Trophoblast cell (in vitro differentiated cells and primary cell): Measurements from ENCODE around the gene MAPK14.
A peak's percentile ranks its signal among the peaks of the same experiment; 100 is the strongest.

Experiments
- DNase-seq, 2 donors: peaks; one replicate each; pipeline ENCODE4 v3.0.0-alpha.2; 2016
- H2AFZ ChIP-seq: 2 replicates; pipeline ENCODE4 v1.6.1; 2013; ENCODE audit warnings: low read length, moderate library complexity, mild to moderate bottlenecking; ENCODE audit not compliant: insufficient read depth, poor library complexity
- H2AK5ac ChIP-seq: 2 replicates; pipeline ENCODE4 v1.6.1; 2013; ENCODE audit warnings: mild to moderate bottlenecking, low read length
- H2BK120ac ChIP-seq: 2 replicates; pipeline ENCODE4 v1.6.1; 2013; ENCODE audit warnings: low read length, mild to moderate bottlenecking, moderate library complexity; ENCODE audit not compliant: insufficient read depth, poor library complexity
- H2BK12ac ChIP-seq: 2 replicates; pipeline ENCODE4 v1.6.1; 2013; ENCODE audit warnings: mild to moderate bottlenecking, low read length, moderate library complexity
- H2BK5ac ChIP-seq: 2 replicates; pipeline ENCODE4 v1.6.1; 2013; ENCODE audit warnings: low read length, low read depth, moderate library complexity, mild to moderate bottlenecking; ENCODE audit not compliant: poor library complexity
- H3K14ac ChIP-seq: 2 replicates; pipeline ENCODE4 v1.6.1; 2013; ENCODE audit warnings: mild to moderate bottlenecking, low read length
- H3K18ac ChIP-seq: 2 replicates; pipeline ENCODE4 v1.6.1; 2013; ENCODE audit warnings: mild to moderate bottlenecking, low read length
- H3K23ac ChIP-seq: 2 replicates; pipeline ENCODE4 v1.6.1; 2013; ENCODE audit warnings: low read length
- H3K27ac ChIP-seq: 2 replicates; pipeline ENCODE4 v1.5.1; 2013; ENCODE audit warnings: low read depth, mild to moderate bottlenecking, inconsistent platforms, low read length, moderate library complexity
- H3K27me3 ChIP-seq: 2 replicates; pipeline ENCODE4 v1.6.1; 2013; ENCODE audit warnings: inconsistent platforms, mild to moderate bottlenecking, low read length, moderate library complexity; ENCODE audit not compliant: insufficient read depth
- H3K36me3 ChIP-seq, 2 experiments: 1 replicate in 1 of 2; 2 replicates in 1 of 2; pipeline ENCODE4 v1.6.1; 2013; ENCODE audit warnings: low read length in 2 of 2, mild to moderate bottlenecking in 2 of 2, moderate library complexity in 1 of 2; ENCODE audit not compliant: insufficient read depth in 2 of 2, control insufficient read depth in 1 of 2
- H3K4ac ChIP-seq: 2 replicates; pipeline ENCODE4 v1.6.1; 2013; ENCODE audit warnings: low read depth, mild to moderate bottlenecking, low read length, moderate library complexity
- H3K4me1 ChIP-seq, 2 experiments: 1 replicate in 1 of 2; 2 replicates in 1 of 2; pipeline ENCODE4 v1.6.1; 2013; ENCODE audit warnings: low read length in 2 of 2, mild to moderate bottlenecking in 2 of 2, moderate library complexity in 1 of 2; ENCODE audit not compliant: insufficient read depth in 2 of 2, control insufficient read depth in 1 of 2
- H3K4me2 ChIP-seq: 2 replicates; pipeline ENCODE4 v1.6.1; 2013; ENCODE audit warnings: inconsistent platforms, mild to moderate bottlenecking, low read length, moderate library complexity
- H3K4me3 ChIP-seq: 2 replicates; pipeline ENCODE4 v1.5.1; 2013; ENCODE audit warnings: mild to moderate bottlenecking, low read depth, low read length, inconsistent platforms
- H3K79me1 ChIP-seq: one replicate; pipeline ENCODE4 v1.6.1; 2013; ENCODE audit warnings: low read length
- H3K79me2 ChIP-seq: 2 replicates; pipeline ENCODE4 v1.6.1; 2013; ENCODE audit warnings: low read length, mild to moderate bottlenecking; ENCODE audit not compliant: control insufficient read depth, insufficient read depth, poor library complexity
- H3K9ac ChIP-seq: 2 replicates; pipeline ENCODE4 v1.6.1; 2013; ENCODE audit warnings: mild to moderate bottlenecking, low read length
- H3K9me3 ChIP-seq: 2 replicates; pipeline ENCODE4 v1.6.1; 2013; ENCODE audit warnings: low read depth, mild to moderate bottlenecking, control low read depth, inconsistent platforms, low read length; ENCODE audit not compliant: insufficient read depth
- H4K12ac ChIP-seq: 2 replicates; pipeline ENCODE4 v1.6.1; 2013; ENCODE audit warnings: low read depth, mild to moderate bottlenecking, low read length, moderate library complexity
- H4K8ac ChIP-seq: 2 replicates; pipeline ENCODE4 v1.6.1; 2013; ENCODE audit warnings: low read depth, mild to moderate bottlenecking, low read length, moderate library complexity
- H4K91ac ChIP-seq: one replicate; pipeline ENCODE4 v1.6.1; 2013; ENCODE audit warnings: low read depth, mild to moderate bottlenecking, low read length, moderate library complexity
- WGBS: extraction: QIAGEN DNeasy Blood & Tissue Kit; methylation state at CpG from one replicate; pipeline ENCODE4 v1.1.7; 2013; ENCODE audit warnings: missing lambda C conversion rate; ENCODE audit not compliant: insufficient read length, insufficient coverage; ENCODE audit errors: extremely low coverage; 5-methylcytosine and 5-hydroxymethylcytosine counted together

Gene MAPK14

GRCh38 chr6:36063318-36064060 lies 35.9 kb downstream of the MAPK14 start:
- H3K79me2 ChIP-seq, result no peaks in the 10 kb centered on the region
- no peak overlapping the region for H3K4me3 ChIP-seq
- no peak overlapping the region for H2BK120ac ChIP-seq
- no peaks in the 10 kb centered on the region for H3K79me1 ChIP-seq
- peak; percentile 93 to 96 for DNase-seq
- WGBS, result no CpG with 5 or more reads among the region's 4 CpGs
- H2AFZ ChIP-seq, result no peak overlapping the region
- no peak overlapping the region for H4K91ac ChIP-seq
- peaks cover 1 to 5% of the 10 kb centered on the region in 2 experiments for H3K36me3 ChIP-seq
- H3K27me3 ChIP-seq, result no peaks in the 10 kb centered on the region
- H3K18ac ChIP-seq, result no peak overlapping the region
- no peak overlapping the region for H3K27ac ChIP-seq
- no peak overlapping the region for H4K8ac ChIP-seq
- H3K9ac ChIP-seq, result no peak overlapping the region
- no peak overlapping the region for H2BK12ac ChIP-seq
- H3K4me2 ChIP-seq, result no peak overlapping the region
- H2AK5ac ChIP-seq, result no peak overlapping the region
- peaks cover 5% of the 10 kb centered on the region in 2 experiments for H3K4me1 ChIP-seq
- H3K23ac ChIP-seq, result no peak overlapping the region
- H3K14ac ChIP-seq, result no peak overlapping the region
- no peak overlapping the region for H4K12ac ChIP-seq
- no peak overlapping the region for H3K4ac ChIP-seq
- H3K9me3 ChIP-seq, result no peaks in the 10 kb centered on the region
- no peak overlapping the region for H2BK5ac ChIP-seq

- Histone ChIP-seq H2AFZ (no peak overlapping the region), H2AK5ac (no peak overlapping the region), H3K27me3 (no peaks in the 10 kb centered on the region), H3K4me2 (no peak overlapping the region), H4K12ac (no peak overlapping the region), H3K23ac (no peak overlapping the region), H3K79me1 (no peaks in the 10 kb centered on the region), H4K91ac (no peak overlapping the region), H2BK120ac (no peak overlapping the region), H3K36me3 (peaks cover under 1 to 1% of the 10 kb centered on the region in 2 experiments), H3K4me3 (no peak overlapping the region), H3K27ac (no peak overlapping the region), H3K14ac (no peak overlapping the region), H4K8ac (no peak overlapping the region), H3K9ac (no peak overlapping the region), H3K18ac (no peak overlapping the region), H2BK12ac (no peak overlapping the region), H3K9me3 (no peaks in the 10 kb centered on the region), H2BK5ac (no peak overlapping the region), H3K79me2 (no peaks in the 10 kb centered on the region), H3K4ac (no peak overlapping the region), H3K4me1 (peaks cover 5% of the 10 kb centered on the region in 2 experiments)
- peak in 1 of 2 donors; percentile 42 for DNase-seq
- no CpG with 5 or more reads among the region's 3 CpGs for WGBS
Observed at GRCh38 chr6:36064770-36065396, 37.3 kb downstream of the MAPK14 start.

GRCh38 chr6:36065916-36066315 lies 38.3 kb downstream of the MAPK14 start:
- no peak overlapping the region for H2BK5ac ChIP-seq
- no peak overlapping the region for H3K4me3 ChIP-seq
- H3K18ac ChIP-seq, result no peak overlapping the region
- H4K12ac ChIP-seq, result no peak overlapping the region
- H3K36me3 ChIP-seq, result no peaks in the 10 kb centered on the region
- H3K4me2 ChIP-seq, result no peak overlapping the region
- H3K23ac ChIP-seq, result no peak overlapping the region
- no peak overlapping the region for H3K27ac ChIP-seq
- H2BK120ac ChIP-seq, result no peak overlapping the region
- H2BK12ac ChIP-seq, result no peak overlapping the region
- H4K91ac ChIP-seq, result no peak overlapping the region
- H3K79me1 ChIP-seq, result no peaks in the 10 kb centered on the region
- H2AFZ ChIP-seq, result no peak overlapping the region
- H3K79me2 ChIP-seq, result no peaks in the 10 kb centered on the region
- no peaks in the 10 kb centered on the region for H3K9me3 ChIP-seq
- no peaks in the 10 kb centered on the region for H3K27me3 ChIP-seq
- no peak overlapping the region for H4K8ac ChIP-seq
- H2AK5ac ChIP-seq, result no peak overlapping the region
- no peak overlapping the region for H3K4ac ChIP-seq
- DNase-seq, result no peak
- no peak overlapping the region for H3K9ac ChIP-seq
- no peak overlapping the region for H3K14ac ChIP-seq
- peaks cover 5% of the 10 kb centered on the region in 2 experiments for H3K4me1 ChIP-seq

- Histone ChIP-seq H2BK120ac (no peak overlapping the region), H3K23ac (no peak overlapping the region), H2AK5ac (no peak overlapping the region), H2BK5ac (no peak overlapping the region), H3K9ac (no peak overlapping the region), H3K36me3 (no peaks in the 10 kb centered on the region), H3K4me2 (no peak overlapping the region), H3K14ac (no peak overlapping the region), H3K18ac (no peak overlapping the region), H3K27ac (no peak overlapping the region), H4K8ac (no peak overlapping the region), H3K4ac (no peak overlapping the region), H3K4me1 (peaks cover 5% of the 10 kb centered on the region in 2 experiments), H3K9me3 (no peaks in the 10 kb centered on the region), H3K27me3 (no peaks in the 10 kb centered on the region), H4K91ac (no peak overlapping the region), H3K79me1 (no peaks in the 10 kb centered on the region), H3K79me2 (no peaks in the 10 kb centered on the region), H2AFZ (no peak overlapping the region), H4K12ac (no peak overlapping the region), H3K4me3 (no peak overlapping the region), H2BK12ac (no peak overlapping the region)
- no CpG with 5 or more reads among the region's 2 CpGs for WGBS
- DNase-seq, result no peak
Observed at GRCh38 chr6:36066817-36067216, 39.2 kb downstream of the MAPK14 start.
